H9 (cell line): ENCODE measurements around the gene SEC11A. TPM values are rescaled to one million over a fixed set of nuclear protein-coding genes. Genes with fewer than 3 reads are reported as not detected.

Experiments used
- DNase-seq: peaks from one replicate; pipeline ENCODE4 v3.0.0-alpha.2; 2017
- H2AFZ ChIP-seq: one replicate; pipeline ENCODE4 v1.6.1; 2013; ENCODE audit warnings: mild to moderate bottlenecking, low read length, control low read depth, moderate library complexity
- H2AK5ac ChIP-seq: 2 replicates; pipeline ENCODE4 v1.6.1; 2013; ENCODE audit warnings: low read length, control low read depth, mixed read lengths; ENCODE audit not compliant: insufficient read length
- H2BK120ac ChIP-seq: one replicate; pipeline ENCODE4 v1.6.1; 2013; ENCODE audit warnings: low read depth, mild to moderate bottlenecking, low read length, control low read depth, inconsistent platforms; ENCODE audit not compliant: poor library complexity, severe bottlenecking
- H2BK12ac ChIP-seq: 2 replicates; pipeline ENCODE4 v1.6.1; 2013; ENCODE audit warnings: low read length, control low read depth, mixed read lengths, low read depth; ENCODE audit not compliant: insufficient read length
- H2BK15ac ChIP-seq: 2 replicates; pipeline ENCODE4 v1.6.1; 2013; ENCODE audit warnings: low read depth, low read length, control low read depth
- H2BK20ac ChIP-seq: one replicate; pipeline ENCODE4 v1.6.1; 2013; ENCODE audit warnings: low read depth, mild to moderate bottlenecking, low read length, control low read depth, inconsistent platforms; ENCODE audit not compliant: poor library complexity, severe bottlenecking
- H2BK5ac ChIP-seq: 2 replicates; pipeline ENCODE4 v1.6.1; 2013; ENCODE audit warnings: low read length, control low read depth, mixed read lengths; ENCODE audit not compliant: insufficient read length
- H3K14ac ChIP-seq: 2 replicates; pipeline ENCODE4 v1.6.1; 2013; ENCODE audit warnings: low read length, control low read depth; ENCODE audit not compliant: insufficient read depth
- H3K18ac ChIP-seq: 2 replicates; pipeline ENCODE4 v1.6.1; 2013; ENCODE audit warnings: low read depth, mild to moderate bottlenecking, mixed read lengths, low read length, control low read depth; ENCODE audit not compliant: insufficient read length
- H3K23ac ChIP-seq: 2 replicates; pipeline ENCODE4 v1.6.1; 2013; ENCODE audit warnings: low read length, control low read depth, mixed read lengths, low read depth; ENCODE audit not compliant: insufficient read length
- H3K23me2 ChIP-seq: 2 replicates; pipeline ENCODE4 v1.6.1; 2013; ENCODE audit warnings: low read depth, mild to moderate bottlenecking, mixed read lengths, low read length, control low read depth; ENCODE audit not compliant: insufficient read length, poor library complexity, severe bottlenecking
- H3K27ac ChIP-seq: 2 replicates; pipeline ENCODE4 v1.5.1; 2013; ENCODE audit warnings: low read length, control low read depth, mixed read lengths, low read depth; ENCODE audit not compliant: insufficient read length
- H3K27me3 ChIP-seq: 2 replicates; pipeline ENCODE4 v1.6.1; 2013; ENCODE audit warnings: low read length, control low read depth, inconsistent platforms; ENCODE audit not compliant: insufficient read depth
- H3K4ac ChIP-seq: 2 replicates; pipeline ENCODE4 v1.6.1; 2013; ENCODE audit warnings: low read depth, mild to moderate bottlenecking, control low read depth, inconsistent platforms, low read length, moderate library complexity
- H3K4me1 ChIP-seq: 2 replicates; pipeline ENCODE4 v1.6.1; 2013; ENCODE audit warnings: low read length, control low read depth, inconsistent platforms; ENCODE audit not compliant: insufficient read depth
- H3K4me2 ChIP-seq: 2 replicates; pipeline ENCODE4 v1.6.1; 2013; ENCODE audit warnings: low read length, control low read depth, mixed read lengths; ENCODE audit not compliant: insufficient read length, insufficient read depth
- H3K56ac ChIP-seq: 2 replicates; pipeline ENCODE4 v1.6.1; 2013; ENCODE audit warnings: low read depth, mild to moderate bottlenecking, mixed read lengths, low read length, control low read depth; ENCODE audit not compliant: insufficient read length
- H3K79me1 ChIP-seq: 2 replicates; pipeline ENCODE4 v1.6.1; 2013; ENCODE audit warnings: low read depth, mild to moderate bottlenecking, moderate library complexity, low read length, control low read depth, inconsistent platforms; ENCODE audit not compliant: insufficient read depth, poor library complexity, severe bottlenecking
- H3K79me2 ChIP-seq: 2 replicates; pipeline ENCODE4 v1.6.1; 2013; ENCODE audit warnings: low read length, control low read depth, inconsistent platforms; ENCODE audit not compliant: insufficient read depth
- H3K9ac ChIP-seq: 2 replicates; pipeline ENCODE4 v1.6.1; 2013; ENCODE audit warnings: low read length, control low read depth, mixed read lengths; ENCODE audit not compliant: insufficient read length; ENCODE audit errors: extremely low read depth
- H3K9me3 ChIP-seq: one replicate; pipeline ENCODE4 v1.6.1; 2013; ENCODE audit warnings: low read depth, low read length, inconsistent platforms; ENCODE audit not compliant: control insufficient read depth
- H3T11ph ChIP-seq: one replicate; pipeline ENCODE4 v1.6.1; 2013; ENCODE audit warnings: mild to moderate bottlenecking, low read length, control low read depth, inconsistent platforms
- H4K20me1 ChIP-seq: one replicate; pipeline ENCODE4 v1.6.1; 2013; ENCODE audit not compliant: control insufficient read depth, insufficient read length, insufficient read depth
- H4K5ac ChIP-seq: 2 replicates; pipeline ENCODE4 v1.6.1; 2013; ENCODE audit warnings: low read depth, mild to moderate bottlenecking, mixed read lengths, low read length, control low read depth; ENCODE audit not compliant: insufficient read length
- H4K8ac ChIP-seq: replicated peaks from 2 replicates; pipeline ENCODE4 v1.6.1; 2013; ENCODE audit warnings: low read length, control low read depth, mixed read lengths, low read depth; ENCODE audit not compliant: insufficient read length
- H4K91ac ChIP-seq: 2 replicates; pipeline ENCODE4 v1.6.1; 2013; ENCODE audit warnings: low read depth, mild to moderate bottlenecking, moderate library complexity, mixed read lengths, low read length, control low read depth; ENCODE audit not compliant: insufficient read length
- H3K27ac Mint-ChIP-seq, 3 experiments: 2 replicates in 2 of 3; 3 replicates in 1 of 3; pipeline ENCODE4 v1.8.0; 2020 to 2021; ENCODE audit warnings: mixed read lengths in 3 of 3, mild to moderate bottlenecking in 1 of 3, moderate library complexity in 1 of 3
- H3K27me3 Mint-ChIP-seq: 2 replicates; pipeline ENCODE4 v1.8.0; 2021; ENCODE audit warnings: low read depth, mild to moderate bottlenecking, moderate library complexity, mixed read lengths
- H3K36me3 Mint-ChIP-seq, 3 experiments: 2 replicates in 2 of 3; 3 replicates in 1 of 3; pipeline ENCODE4 v1.8.0; 2020 to 2021; ENCODE audit warnings: low read depth in 3 of 3, mixed read lengths in 3 of 3; ENCODE audit not compliant: insufficient read depth in 1 of 3
- H3K4me1 Mint-ChIP-seq, 2 experiments: 2 replicates each; pipeline ENCODE4 v1.8.0; 2020; ENCODE audit warnings: mixed read lengths in 2 of 2
- H3K4me3 Mint-ChIP-seq, 2 experiments: 2 replicates in 1 of 2; 3 replicates in 1 of 2; pipeline ENCODE4 v1.8.0; 2020 to 2021; ENCODE audit warnings: mild to moderate bottlenecking in 2 of 2, mixed read lengths in 2 of 2, moderate library complexity in 1 of 2
- H3K9me3 Mint-ChIP-seq, 2 experiments: 2 replicates in 1 of 2; 3 replicates in 1 of 2; pipeline ENCODE4 v1.8.0; 2020; ENCODE audit warnings: mild to moderate bottlenecking in 2 of 2, mixed read lengths in 2 of 2, moderate library complexity in 1 of 2
- WGBS: extraction: QIAGEN DNeasy Blood & Tissue Kit; methylation state at CpG from one replicate; pipeline ENCODE4 v1.1.7; 2013; ENCODE audit warnings: missing lambda C conversion rate, low lambda C conversion rate, mixed read lengths; ENCODE audit not compliant: insufficient read length; ENCODE audit errors: extremely low coverage; 5-methylcytosine and 5-hydroxymethylcytosine counted together
- total RNA-seq: library from RNA; stranded (reverse); gene quantifications from 2 replicates; pipeline ENCODE4 v1.2.1, GENCODE V29; 2021
- TF ChIP-seq, protein P1 (sequence below): fragments of 200-600 bp; sonication (generic); conservative IDR thresholded peaks from 3 replicates; pipeline ENCODE4 v1.8.0; 2021; ENCODE audit warnings: antibody characterized with exemption, mild to moderate bottlenecking

SEC11A gene
- total RNA-seq, 1 experiment from 2014 or later, result 250 TPM

DNA sequence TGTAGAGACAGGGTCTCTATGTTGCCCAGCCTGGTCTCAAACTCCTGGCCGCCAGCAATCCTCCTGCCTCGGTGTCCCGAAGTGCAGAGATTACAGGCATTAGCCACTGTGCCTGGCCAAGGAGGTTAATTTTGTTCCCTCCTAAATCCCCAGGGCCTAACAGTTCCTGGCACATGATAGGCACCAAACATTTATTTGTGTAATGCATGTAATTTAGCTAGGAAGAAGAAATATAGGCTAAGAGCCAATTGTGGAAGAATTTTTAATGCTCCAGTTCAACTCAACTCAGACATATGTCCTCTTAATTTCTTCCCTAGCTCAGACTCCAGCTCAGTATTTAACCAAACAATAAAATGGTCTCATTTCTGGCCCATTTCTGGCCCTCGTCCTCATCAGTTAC, 24.8 kb upstream of the SEC11A start:
- H3K36me3 Mint-ChIP-seq, result no peaks in the 10 kb centered on the region

More for the DNA sequence above, 24.8 kb upstream of the SEC11A start:
- Histone ChIP-seq H2BK20ac (no peak overlapping the region), H3K4me2 (no peak overlapping the region), H3T11ph (no peak overlapping the region), H3K27ac (no peak overlapping the region), H2BK12ac (no peak overlapping the region), H3K56ac (no peak overlapping the region), H3K9me3 (no peaks in the 10 kb centered on the region), H3K9ac (no peak overlapping the region), H2BK5ac (no peak overlapping the region), H2BK120ac (no peak overlapping the region), H4K8ac (no peak overlapping the region), H3K4me1 (no peaks in the 10 kb centered on the region; the same call in 1 of the 2 replicates), H3K14ac (no peak overlapping the region), H2BK15ac (no peak overlapping the region), H3K23me2 (no peaks in the 10 kb centered on the region), H3K27me3 (no peaks in the 10 kb centered on the region), H3K23ac (no peak overlapping the region), H3K79me1 (no peaks in the 10 kb centered on the region), H2AK5ac (no peak overlapping the region), H3K18ac (no peak overlapping the region), H4K20me1 (no peaks in the 10 kb centered on the region), H4K5ac (no peak overlapping the region), H3K79me2 (no peaks in the 10 kb centered on the region), H2AFZ (no peak overlapping the region), H3K4ac (no peak overlapping the region), H4K91ac (no peak overlapping the region)
- Mint-ChIP-seq H3K27me3 (no peaks in the 10 kb centered on the region), H3K4me1 (peaks cover 11 to 13% of the 10 kb centered on the region in 2 experiments), H3K4me3 (no peak overlapping the region), H3K27ac (no peak overlapping the region), H3K9me3 (no peaks in the 10 kb centered on the region)
- no CpG with 5 or more reads among the region's 4 CpGs for WGBS
- DNase-seq, result no peak
- TF ChIP-seq, protein P1, sequence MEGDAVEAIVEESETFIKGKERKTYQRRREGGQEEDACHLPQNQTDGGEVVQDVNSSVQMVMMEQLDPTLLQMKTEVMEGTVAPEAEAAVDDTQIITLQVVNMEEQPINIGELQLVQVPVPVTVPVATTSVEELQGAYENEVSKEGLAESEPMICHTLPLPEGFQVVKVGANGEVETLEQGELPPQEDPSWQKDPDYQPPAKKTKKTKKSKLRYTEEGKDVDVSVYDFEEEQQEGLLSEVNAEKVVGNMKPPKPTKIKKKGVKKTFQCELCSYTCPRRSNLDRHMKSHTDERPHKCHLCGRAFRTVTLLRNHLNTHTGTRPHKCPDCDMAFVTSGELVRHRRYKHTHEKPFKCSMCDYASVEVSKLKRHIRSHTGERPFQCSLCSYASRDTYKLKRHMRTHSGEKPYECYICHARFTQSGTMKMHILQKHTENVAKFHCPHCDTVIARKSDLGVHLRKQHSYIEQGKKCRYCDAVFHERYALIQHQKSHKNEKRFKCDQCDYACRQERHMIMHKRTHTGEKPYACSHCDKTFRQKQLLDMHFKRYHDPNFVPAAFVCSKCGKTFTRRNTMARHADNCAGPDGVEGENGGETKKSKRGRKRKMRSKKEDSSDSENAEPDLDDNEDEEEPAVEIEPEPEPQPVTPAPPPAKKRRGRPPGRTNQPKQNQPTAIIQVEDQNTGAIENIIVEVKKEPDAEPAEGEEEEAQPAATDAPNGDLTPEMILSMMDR, result no peak
